DMS79 (cell line): Measurements from ENCODE around the gene RAD51B.

Experiments used
- DNase-seq: peaks from one replicate; lab custom pipeline; 2025; lab: John Stamatoyannopoulos, UW

RAD51B gene

DNA sequence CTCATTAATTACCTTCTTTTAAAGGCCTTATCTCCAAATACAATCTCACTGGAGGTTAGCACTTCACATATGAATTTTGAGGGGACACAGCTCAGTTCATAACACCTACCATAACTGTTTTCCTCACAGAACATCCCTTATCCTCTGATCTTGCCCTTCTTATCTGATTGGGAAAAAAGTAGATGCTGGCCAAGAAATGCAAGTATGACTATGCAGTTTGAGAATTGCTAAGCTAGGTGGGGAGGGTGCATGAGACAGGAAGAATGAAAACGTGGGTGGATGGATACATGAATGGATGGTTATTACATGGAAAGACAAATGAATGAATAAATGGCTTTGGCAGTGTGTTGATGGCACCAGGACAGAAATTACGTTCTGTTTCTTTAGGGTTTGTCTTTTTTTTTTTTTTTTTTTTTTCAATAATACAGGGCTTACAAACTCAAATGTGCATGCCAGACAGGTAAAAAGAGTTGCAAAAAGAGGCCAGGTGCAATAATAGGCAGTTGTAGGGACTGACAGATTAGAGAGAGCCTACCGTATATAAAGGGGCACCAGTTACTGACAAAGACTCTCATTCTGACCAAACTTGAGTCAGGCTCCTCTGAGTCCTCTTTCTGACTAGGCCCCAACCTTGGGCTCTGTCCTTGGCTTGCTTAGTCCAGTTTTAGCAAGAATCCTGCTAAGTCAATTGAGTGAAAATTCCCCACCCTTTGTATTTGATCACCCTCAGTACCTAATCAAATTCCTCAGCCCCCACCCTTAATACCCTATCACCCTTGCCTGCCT, 668.4 kb downstream of the RAD51B start:
- DNase-seq, result no peak

DNA sequence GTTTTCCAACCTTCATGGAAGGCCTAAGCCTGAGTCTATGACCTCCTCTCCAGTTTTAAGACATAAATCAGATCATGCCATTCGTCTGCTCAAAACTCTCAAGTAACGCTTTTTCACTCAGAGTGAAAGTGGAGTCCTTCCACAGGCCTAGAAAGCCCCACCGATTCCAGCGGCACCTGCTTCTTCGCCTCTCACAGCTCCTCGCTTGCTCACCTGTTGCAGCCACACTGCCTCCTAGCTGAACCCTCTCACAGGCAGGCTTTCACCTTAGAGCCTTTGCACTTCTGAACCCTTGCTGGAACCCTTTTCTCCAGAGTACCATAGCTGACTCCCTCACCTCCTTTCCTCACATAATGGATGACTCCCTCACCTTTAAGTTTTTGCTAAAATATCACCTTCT, 672.2 kb downstream of the RAD51B start:
- no peak for DNase-seq

- no peak for DNase-seq
Measured at GRCh38 chr14:68492381-68493151, 673.0 kb downstream of the RAD51B start.

- DNase-seq, result no peak
Measured at GRCh38 chr14:68493152-68493911, 673.8 kb downstream of the RAD51B start.

DNA sequence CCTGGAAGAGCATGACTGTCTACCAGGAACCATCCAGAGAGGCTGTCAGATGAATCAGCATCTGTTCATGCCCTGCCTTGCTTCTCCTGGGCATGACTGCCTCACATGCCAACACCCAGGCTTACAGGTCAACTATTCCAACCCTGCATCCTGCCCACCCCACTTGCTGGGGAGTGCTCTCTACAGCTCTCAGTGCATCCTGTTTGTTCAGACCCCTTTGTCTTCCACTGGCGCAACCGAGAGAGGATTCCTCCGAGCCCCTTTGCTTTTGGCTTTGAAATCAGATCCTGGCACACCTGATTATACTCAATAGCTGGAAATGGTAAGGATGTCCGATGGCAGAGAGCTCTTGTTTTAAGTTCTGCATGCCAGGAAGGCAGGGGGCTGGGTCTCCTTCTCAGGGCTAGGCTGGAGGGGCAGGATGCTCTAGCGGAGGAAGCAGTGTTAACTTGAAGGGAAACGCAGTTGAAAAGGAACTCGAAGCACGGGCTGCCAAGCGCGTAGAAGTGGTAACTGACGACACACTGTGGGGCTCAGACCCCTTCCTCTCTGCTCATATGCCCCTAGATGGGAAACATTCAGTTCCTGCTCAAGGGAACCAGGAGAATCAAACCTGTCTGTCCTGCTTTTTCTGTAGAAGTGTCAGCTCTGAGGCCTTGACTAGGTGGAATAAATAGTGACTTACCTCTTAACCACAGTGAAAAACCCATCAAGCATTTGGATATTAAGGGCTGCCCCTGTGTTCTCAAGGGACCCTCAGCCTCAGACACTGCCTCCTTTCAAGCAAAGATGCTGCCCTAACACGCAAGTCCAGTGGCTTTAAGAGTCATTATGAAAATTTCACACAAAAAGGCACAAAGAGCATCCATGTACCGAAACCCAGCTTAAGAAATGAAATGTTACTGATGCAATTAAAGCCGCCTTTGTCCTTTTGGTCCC, 675.8 kb downstream of the RAD51B start:
- DNase-seq, result no peak

GRCh38 chr14:68497011-68497410, 677.4 kb downstream of the RAD51B start:
- DNase-seq, result no peak

GRCh38 chr14:68499451-68499850, 679.9 kb downstream of the RAD51B start:
- DNase-seq, result no peak

GRCh38 chr14:68501171-68501570, 681.6 kb downstream of the RAD51B start:
- DNase-seq, result no peak

GRCh38 chr14:68501614-68502052, 682.1 kb downstream of the RAD51B start:
- no peak for DNase-seq

DNA sequence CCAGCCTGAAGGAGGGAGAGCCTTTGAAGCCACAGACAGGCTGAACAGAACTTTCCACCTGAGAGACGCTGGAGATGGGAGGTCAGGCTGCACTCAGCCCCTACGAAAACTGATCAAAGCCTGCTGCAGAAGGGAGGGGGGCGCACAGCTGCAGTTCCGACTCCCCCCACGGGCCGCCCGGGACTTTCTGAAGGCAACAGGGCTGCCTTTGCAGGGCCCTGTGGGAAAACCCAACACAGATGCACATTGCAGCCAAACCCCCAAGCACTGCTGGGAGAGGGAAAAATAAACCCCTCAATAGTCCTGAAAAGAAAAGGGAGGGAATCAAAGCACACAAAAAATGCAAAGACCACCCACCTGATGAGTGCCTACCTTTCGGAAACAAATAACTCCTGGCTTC, 682.7 kb downstream of the RAD51B start:
- DNase-seq, result no peak

DNA sequence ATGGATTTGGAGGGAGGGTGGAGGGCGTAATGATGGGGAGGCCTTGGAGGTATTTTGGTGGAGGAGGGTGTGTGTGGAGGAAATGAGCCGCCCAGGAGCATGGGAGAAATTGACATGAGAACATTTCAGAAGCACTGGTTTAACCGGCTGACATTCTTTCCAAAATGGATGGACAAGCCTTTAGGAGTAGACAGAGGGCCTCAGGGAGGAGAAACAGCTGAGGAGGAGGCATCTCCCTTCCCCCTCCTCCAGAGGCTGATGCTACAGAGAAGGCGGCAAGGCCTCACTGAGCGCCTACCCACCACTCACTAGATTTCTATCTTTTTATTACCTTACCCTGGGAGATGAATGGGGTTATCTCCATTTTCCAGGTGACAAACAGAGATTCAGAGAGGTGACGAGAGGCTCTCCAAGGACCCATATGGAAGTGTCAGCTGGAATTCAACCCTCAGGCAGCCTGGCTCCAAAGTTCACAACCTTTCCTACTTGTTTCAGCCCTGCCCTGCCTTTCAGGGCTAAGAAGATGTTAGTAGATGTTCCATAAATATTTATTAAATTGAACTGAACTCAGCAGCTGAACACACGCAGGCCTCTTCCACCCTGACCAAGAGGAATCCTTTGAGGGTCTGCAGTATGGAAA, 683.7 kb downstream of the RAD51B start:
- DNase-seq, result no peak

DNA sequence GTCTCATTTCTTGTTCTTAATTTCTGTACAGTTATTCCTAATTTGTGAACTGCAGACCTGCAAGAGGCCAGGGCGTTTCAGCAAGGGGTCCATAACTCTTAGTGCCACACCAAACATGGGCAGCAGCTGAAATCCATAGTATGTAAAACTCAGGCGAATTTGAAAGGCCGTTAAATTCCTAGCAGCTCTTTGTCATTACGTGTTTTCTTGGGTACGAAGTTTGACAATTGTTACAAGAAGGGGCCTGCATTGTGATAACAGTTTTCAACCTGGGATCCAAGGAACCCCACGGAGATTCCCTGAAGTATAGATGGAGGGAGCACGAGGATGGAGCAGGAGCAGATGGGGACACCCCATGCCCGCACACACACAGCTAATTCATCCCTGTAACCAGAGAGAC, 685.3 kb downstream of the RAD51B start:
- no peak for DNase-seq

DNA sequence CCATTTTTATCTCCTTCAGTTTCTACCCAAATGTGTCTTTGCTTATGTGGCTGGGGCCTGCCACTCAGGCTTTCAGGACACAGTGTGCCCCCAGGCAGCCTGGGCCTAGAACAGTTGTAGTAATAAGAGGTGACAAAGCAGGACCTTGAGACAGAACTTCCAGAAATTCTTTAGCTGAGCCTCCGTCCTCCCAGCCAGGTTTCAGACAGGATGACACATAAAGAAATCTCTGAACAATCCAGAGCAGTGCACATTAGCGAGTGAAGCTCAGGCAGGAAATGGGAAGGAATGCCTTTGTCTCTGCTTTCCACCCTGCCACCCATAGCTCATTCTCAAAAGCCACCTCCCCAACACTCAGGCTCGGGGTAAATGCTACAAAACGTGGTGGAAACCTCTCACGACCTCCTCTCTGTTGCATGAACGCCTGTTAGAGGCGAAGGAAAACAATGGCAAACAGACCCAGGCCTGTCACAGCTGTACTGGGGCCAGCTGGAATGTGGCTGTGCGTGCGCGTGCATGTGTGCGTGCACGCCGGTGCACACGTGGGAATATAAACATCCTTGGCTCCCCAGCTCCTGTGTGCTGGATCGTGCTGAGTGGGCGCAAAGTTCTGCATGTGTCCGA, 686.6 kb downstream of the RAD51B start:
- DNase-seq, result no peak

DNA sequence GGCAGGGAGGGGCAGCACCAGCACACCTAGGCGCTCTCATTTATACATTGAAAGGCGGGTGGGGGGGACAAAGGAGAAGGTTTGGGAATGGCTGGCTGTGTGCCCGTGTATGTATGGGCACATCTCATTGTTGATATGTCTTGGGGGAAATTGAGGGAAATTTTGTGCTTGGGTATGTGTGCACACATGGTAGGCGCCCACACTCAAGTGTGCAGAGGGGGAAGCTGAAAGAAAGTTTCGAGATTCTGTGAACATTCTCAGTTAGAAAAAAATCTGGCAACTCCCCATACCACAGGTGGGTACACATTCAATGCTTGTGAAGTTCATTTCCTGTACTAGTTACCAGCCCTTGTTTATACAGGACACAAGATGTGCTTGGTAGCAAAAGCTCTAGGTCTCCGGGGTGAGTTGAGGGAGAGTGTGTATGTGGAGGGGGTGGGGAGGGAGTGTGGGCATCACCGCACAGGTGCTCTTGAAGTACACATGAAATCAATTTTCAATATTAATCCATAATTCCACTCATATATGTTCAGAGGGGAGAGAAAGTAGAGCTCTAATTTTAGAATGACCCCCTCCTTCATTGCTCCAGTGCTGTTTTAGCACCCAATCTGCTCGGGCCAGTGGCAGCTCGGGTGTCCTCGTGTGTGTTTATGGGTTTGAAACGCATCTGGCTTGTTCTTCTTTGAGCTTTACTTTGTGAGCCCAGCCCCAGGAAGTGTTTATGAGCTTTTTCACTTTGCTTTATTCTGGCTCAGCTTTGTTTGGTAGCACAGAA, 687.3 kb downstream of the RAD51B start:
- DNase-seq, result no peak

DNA sequence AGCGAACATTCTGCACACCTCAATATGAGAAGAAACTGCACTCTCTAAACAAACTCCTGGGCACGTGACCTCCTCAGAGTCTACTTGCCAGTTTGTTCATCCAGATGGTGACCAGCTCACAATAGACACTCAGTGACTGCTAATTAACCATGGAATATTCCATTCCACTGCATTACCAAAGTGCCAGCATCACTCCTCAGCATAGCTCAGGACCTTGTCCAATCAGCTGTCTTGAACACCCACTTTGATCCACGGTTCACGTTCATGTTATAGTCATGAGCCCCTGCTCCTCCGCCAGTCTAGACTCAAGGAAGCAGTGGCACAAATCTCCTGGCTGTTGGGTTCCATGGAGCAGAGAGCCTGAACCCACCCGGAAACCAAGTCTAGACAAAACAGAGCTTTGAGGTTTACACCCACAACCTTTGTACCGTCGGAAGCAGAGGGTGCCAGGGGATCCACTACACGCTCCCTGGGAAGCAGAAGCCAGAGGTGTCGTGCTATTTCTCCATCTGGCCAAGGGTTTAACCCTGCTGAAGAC, 688.0 kb downstream of the RAD51B start:
- no peak for DNase-seq

DNA sequence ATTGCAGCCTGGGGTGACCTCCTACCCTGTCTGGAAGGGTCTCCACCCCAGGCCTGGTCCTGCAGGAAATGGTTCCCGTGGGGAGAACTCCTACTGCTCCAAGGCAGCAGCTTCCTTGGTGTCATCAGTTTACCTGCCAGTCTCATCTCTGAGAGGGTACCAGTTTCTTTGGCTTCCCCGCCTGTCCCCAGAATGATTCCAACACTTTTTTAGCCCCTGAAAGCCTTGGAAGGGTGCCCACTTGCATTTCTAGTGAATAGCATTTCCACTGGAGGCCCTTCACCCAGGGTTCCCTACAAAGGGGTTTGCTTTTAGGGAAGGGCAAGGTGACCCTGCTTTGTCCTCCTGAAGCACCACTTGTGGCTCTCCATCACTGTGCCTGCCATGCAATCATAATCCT, 689.0 kb downstream of the RAD51B start:
- DNase-seq, result no peak

DNA sequence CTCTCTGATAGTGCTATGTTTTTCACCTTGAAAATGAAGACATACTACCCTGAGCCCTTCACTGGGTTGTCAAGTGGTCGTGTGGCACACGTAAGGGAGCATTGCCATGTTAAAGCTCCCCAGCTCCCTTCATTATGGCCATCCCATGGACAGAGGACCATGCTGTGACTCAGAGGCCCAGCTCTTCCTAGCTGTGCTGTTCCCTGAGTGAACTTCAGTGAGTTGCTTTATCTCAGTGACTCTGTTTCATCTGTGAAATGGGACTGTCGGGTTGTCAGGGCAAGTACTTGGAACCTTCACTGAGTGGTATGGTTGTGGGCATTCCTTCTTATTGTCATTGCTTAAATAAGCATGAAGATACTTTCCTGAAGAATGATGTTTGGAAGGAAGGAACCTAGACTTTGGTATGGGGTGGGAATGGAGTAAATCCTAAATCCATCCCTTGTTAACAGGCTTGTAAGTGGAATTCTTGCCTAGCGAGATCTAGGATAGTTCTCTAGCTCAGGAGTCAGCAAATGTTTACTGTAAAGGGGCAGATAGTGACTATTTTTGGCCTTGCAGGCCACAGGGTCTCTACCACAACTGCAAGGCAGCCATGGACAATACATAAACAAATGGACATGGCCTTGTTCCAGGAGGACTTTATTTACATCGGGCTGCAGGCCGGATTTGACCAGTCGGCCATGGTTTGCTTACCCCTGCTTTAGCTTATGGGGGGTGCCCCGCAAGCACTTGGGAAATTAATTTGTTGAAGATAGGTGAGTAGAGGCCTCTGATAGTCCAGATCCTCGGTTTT, 689.8 kb downstream of the RAD51B start:
- DNase-seq, result no peak
